Skin epidermis (tissue), 12 donors: ENCODE results near the gene SSBP1.
"Not testable (repeated sequence)": the region's sequence is repeated elsewhere in the genome, so short reads cannot be mapped to it uniquely, and the experiment has no call there.

Experiments
- H3K27ac ChIP-seq, 21 experiments: fragments of 200-600 bp; sonication (generic) in 11 of 21; one replicate each; pipeline ENCODE4 v1.5.0; 2020; ENCODE audit warnings: mild to moderate bottlenecking in 3 of 21, inconsistent platforms in 2 of 21, moderate library complexity in 2 of 21
- H3K4me3 ChIP-seq, 7 experiments: fragments of 200-600 bp; sonication (generic) in 2 of 7; one replicate each; pipeline ENCODE4 v1.5.0; 2020; ENCODE audit warnings: inconsistent platforms in 2 of 7, mild to moderate bottlenecking in 2 of 7, moderate library complexity in 1 of 7

The SSBP1 gene, protein sequence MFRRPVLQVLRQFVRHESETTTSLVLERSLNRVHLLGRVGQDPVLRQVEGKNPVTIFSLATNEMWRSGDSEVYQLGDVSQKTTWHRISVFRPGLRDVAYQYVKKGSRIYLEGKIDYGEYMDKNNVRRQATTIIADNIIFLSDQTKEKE

DNA sequence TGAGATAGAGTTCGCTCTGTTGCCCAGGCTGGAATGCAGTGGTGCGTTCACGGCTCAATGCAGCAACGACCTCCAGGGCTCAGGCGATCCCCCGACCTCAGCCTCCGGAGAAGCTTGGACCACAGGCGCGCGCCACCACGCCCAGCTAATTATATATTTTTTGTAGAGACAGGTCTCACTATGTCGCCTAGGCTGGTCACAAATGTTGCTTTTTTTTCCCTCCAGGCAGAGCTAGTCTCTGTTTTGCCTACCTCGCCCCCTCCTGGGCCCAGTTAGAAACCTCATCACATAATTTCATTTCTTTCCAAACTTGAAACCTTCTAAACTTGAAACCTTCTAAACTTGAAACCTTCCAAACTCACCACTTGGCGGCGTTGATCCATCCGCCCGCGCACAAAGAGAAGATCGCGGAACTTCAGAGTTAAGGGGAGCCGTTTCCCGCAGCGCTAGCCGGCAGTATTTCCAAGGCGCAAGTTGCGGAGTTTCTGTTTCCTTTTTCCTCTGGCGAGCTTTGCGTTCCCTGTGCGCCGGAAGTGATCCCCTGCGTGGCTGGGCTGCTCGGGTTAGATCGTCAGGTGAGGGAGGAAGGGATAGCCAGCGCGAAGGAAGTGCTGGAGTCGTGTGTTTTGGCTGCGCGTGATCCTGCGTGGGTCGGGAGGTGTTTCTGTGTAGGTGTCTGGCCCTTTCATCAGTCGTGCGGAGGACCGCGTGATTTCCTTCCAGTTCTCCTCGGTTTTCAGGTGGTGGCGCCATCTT lies at the start of gene SSBP1:
SSBP1 (plus strand) TSS at position 523 of the 756 bp plus-strand sequence. CDS start 809 bp downstream, outside the sequence.
- Histone ChIP-seq H3K4me3 (peak within 1 kb of the TSS; percentile 50 to 94 (median 77)), H3K27ac (peak within 1 kb of the TSS in 20 of 21 experiments; percentile 66 to 93 (median 85))

DNA sequence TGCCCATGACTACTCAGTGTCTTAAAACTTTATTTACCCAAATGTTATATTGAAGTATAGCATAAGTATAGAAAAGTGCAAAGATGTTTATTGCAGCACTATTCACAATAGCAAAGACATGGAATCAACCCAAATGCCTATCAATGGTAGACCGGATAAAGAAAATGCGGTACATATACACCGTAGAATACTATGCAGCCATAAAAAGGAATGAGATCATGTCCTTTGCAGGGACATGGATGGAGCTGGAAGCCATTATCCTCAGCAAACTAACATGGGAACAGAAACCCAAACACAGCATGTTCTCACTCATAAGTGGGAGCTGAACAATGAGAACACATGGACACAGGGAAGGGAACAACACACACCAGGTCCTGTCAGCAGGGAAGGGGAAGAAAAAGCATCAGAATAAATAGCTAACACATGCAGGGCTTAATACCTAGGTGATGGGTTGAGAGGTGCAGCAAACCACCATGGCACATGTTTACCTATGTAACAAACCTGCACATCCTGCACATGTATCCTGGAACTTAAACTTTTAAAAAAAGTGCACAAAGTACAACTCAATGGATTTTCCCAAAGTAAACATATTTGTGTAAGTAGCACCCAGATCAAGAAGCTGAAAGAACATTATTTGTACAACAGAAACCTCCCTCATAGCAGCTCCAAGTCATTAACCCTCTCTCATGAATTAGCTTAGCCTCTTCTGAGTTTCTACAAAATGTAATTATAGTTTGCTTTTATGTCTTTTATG lies 48.9 kb upstream of the SSBP1 start:
- not testable (repeated sequence) for H3K27ac ChIP-seq, H3K4me3 ChIP-seq

DNA sequence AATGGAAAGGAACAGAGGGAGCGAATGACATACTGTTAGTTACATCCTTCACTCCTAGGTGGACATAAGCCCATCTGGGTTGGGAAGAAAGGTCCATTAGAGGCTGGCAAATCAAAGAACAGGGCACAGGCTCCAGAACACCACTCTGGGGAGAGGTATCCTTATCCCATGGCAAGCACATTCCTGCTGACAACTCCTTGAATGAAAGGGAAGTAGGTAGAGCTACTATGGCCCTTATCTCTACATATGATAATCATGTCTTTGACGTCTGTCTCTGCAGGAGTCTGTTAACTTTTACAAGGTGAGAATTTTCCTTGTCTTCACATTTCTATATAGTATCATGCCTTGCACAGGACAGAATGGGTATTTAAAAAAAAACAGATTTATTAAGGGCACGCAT lies 46.6 kb upstream of the SSBP1 start:
- no peak overlapping the region for H3K4me3 ChIP-seq
- no peak overlapping the region for H3K27ac ChIP-seq

DNA sequence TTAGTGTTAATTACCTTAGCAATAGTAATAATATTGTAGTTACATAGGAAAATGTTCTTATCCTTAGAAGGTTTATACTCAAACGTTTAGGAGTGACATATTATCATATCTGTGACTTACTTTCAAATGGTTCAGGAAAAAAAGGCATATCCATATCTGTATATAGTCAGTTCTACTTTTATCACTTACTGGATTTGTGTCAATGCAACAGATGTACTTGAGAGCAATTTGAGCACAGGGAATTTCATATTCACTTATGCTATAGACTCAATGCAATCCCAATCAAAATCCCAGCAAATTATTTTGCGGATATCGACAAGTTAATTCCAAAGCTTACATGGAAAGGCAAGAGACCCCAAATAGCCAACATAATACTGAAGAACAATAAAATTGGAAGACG lies 46.2 kb upstream of the SSBP1 start:
- Histone ChIP-seq H3K27ac (no peak overlapping the region), H3K4me3 (no peak overlapping the region)

DNA sequence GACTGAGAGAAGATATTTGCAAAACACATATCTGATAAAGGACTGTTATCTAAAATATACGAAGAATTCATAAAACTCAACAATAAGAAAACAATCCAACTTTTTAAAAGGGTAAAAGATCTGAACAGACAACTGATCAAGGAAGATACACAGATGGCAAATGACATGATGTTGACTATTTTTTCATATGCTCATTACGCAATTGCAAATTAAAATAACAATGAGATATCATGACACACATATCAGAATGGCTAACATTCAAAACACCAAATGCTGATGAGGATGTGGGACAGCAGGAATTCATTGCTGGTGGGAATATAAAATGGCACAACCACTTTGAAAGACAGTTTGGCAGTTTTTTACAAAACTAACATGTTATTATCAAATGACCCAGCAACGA lies 45.1 kb upstream of the SSBP1 start:
- no peak overlapping the region for H3K27ac ChIP-seq
- H3K4me3 ChIP-seq, result no peak overlapping the region

DNA sequence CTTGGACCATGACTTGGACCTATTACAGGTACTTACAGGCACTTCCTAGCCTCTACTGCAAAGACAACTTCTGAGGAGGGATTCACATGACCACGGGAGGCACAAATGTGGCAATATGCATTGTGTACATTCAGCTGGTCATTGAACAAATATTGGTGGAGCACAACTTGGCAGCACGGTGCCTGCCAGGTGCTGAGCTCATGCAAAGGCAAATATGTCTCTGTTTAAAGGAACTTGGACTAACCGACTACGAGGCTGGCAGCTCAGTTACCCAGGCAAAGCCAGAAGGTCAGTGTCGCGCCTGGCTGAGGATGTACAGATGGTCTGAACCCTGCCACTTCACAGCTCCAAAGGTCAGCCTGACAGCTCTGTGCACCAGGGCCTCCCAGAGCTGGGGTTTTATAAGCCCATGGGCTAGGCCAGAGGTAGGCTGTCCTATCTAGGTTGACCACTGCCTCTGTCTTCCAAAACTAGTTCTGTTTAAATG lies 42.3 kb upstream of the SSBP1 start:
- H3K4me3 ChIP-seq, result no peak overlapping the region
- no peak overlapping the region for H3K27ac ChIP-seq

DNA sequence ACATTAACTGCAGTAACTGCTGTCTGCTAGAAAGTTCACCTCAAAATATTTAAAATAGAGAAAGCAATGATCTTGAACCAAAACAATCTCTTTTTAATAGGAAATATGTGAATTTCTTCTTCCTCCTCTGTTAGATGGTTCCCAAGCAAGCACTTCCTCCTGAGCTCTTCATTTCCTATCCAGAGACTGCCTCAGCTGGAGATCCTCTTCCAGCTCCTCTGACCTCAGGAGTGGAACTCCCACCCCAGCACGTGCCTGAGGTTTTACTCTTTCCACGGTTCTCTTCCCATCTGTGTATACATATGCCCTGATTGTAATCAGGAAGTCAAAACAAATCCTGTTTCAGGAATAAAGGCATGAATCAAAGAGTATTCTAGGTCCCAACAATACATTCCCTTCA lies 41.8 kb upstream of the SSBP1 start:
- no peak overlapping the region for H3K27ac ChIP-seq

DNA sequence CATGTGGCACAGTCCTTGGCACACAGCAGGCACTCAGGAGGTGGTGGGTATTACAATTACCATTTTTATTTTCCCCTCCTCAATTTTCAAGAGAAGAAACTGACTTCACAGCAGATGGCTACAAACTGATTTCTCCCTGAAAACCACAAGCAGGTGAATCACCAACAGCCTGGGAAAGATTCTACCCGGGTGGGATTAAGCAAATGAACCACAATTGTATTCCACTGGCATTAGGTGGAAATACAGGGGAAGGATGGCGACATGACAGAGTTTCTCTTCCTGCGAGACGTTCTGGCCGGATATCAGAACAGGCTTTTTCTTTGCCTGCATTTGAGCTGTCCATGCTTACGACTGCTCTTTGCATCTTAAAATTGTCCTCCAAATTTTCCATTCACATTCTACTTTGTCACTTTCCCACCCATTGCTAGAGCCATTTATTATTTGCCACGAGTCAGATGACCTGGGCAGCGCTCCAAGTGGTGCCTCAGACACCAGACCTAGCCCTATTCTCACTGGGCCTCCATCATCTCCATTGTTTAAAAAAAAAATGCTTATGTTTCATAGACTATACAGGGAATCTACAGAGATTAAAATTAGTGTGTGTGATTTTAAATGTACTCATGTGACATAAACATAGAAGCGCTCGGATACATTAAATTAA lies 40.8 kb upstream of the SSBP1 start:
- Histone ChIP-seq H3K4me3 (no peak overlapping the region), H3K27ac (no peak overlapping the region)

More for the DNA sequence above, 41.8 kb upstream of the SSBP1 start:
- no peak overlapping the region for H3K4me3 ChIP-seq

DNA sequence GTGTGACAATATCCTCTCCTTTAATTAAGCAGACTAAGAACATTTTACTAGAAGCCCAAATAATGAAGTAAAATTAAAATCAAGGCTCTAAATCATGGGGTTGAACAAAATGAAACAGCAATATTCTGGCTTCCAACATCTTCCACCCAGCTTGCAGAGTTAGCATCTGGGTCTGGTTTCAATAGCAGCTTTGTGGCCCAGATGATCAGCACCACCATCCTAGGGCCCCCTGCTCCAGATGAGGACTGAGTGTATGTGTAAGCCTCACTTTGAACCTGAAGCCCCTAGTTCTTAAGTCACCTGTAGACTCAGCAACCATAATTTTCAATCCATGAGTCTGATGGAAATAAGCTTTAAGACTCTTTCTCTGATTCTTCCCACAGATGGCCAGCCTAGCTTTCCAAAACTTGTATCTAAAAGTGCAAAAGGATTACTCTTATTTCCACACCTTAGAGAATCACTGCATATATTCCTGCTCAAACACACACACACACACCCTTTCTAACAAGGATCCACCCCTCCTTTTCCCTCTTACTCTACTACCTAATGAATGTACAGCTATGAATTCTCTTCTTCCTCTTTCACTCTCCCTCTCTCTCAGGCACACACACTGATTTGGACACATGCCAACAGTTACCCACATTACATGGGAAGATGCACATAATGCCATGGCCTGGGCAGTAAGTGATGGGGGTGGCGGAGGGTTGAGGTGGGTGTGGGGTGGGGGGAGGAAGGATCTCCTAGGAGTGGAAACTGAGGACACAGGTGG lies 39.7 kb upstream of the SSBP1 start:
- Histone ChIP-seq H3K4me3 (no peak overlapping the region), H3K27ac (no peak overlapping the region)

DNA sequence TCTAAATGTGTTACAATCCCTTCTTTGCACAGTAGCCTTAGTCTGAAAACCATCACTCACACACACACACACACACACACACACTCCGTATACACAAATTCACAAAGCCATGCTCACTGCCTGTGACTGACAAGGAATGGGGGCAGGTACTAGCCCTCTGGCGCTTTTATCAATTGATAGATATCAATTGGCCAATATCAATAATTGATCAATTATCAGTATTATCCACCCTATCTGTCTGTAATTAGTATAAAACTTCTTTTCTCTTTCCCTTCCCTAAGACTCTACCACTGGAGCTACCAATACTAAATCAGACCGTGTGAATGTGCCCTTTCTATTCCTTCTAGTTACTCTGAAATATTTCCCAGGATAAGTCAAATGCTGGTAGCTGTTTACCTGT lies 38.3 kb upstream of the SSBP1 start:
- no peak overlapping the region for H3K27ac ChIP-seq
- no peak overlapping the region for H3K4me3 ChIP-seq

DNA sequence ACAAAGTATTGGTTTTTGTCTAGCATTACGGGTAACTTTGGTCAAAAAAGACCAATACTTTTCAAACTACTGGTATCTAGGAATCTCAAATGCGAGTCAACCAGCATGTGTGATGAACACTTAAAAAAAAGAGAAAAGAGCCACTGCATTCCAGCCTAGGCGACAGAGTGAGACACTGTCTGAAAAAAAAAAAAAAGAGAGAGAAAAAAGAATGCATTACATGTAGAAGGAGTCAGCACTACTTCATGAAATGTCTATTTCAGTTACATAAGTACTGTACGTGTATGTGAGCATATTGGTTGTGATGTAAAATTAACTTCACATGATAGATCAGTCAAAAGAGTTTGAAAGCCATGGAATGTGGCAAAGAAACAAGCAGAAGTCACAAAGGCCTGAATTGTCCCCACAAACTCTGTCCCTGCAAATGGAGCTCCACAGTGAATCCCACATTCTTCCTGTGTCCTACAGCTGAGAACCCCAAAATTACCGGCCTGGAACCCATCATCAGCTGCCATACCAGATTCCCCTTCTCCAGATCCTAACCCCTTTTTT lies 37.8 kb upstream of the SSBP1 start:
- peak overlapping the region in 3 of 7 experiments; percentile 69 to 96 (median 85) for H3K4me3 ChIP-seq
- H3K27ac ChIP-seq, result peak overlapping the region in 8 of 21 experiments; percentile 72 to 90 (median 86)

DNA sequence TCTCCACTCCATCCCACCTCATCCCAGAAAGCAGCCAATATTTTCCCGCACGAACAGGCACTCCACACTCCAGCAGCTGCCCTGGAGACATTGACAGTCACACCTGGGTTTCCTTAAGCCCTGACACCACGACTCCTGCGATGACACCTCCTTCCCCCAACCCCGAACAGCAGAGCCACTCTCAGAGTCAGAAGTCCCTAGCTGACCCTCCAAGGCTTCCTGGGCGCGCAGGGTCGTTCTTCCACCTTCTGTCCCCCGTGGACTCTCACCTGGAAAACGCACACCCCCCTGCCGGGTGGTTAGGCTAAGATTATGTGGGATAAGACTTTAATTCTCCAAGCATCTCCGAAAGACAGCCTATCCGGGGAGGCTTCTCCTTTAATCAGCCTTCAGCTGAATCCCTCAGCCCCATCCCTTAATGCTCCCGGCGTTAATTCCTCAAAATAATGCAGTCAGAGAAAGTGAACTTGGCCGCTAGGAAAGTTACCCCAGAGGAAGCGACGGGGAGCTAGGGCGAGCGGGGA lies 37.2 kb upstream of the SSBP1 start:
- peak overlapping the region; percentile 46 to 96 (median 81) for H3K4me3 ChIP-seq
- H3K27ac ChIP-seq, result peak overlapping the region in 17 of 21 experiments; percentile 65 to 90 (median 84)

DNA sequence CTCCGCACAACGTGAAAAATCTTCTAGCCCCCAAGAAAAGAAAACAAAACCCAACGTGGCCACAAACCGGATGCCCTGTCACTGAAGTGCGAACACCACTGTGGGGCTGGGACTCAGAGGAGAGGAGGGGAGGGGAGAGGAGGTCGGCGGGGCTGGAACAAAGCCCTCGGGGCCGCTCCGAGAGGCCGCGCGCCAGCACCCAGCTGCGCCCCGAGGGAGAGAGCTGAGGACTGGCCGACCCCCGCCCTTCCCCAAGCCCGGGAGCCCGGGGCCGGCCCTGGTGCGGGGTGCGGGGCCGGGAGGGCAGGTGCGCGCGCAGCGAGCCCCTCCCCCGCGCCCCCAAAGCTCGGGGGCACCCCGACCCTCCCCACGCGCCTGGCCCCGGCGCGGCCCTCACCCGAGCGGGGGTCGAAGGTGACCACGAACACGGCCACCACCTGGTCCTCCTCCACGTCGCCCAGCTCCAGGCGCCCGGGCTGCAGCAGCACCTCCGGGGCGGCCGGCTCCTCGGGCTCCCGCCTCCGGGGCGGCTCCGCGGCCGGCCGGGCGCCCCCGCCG lies 36.6 kb upstream of the SSBP1 start:
- H3K4me3 ChIP-seq, result peak overlapping the region; percentile 46 to 96 (median 81)
- peak overlapping the region; percentile 54 to 90 (median 79) for H3K27ac ChIP-seq

DNA sequence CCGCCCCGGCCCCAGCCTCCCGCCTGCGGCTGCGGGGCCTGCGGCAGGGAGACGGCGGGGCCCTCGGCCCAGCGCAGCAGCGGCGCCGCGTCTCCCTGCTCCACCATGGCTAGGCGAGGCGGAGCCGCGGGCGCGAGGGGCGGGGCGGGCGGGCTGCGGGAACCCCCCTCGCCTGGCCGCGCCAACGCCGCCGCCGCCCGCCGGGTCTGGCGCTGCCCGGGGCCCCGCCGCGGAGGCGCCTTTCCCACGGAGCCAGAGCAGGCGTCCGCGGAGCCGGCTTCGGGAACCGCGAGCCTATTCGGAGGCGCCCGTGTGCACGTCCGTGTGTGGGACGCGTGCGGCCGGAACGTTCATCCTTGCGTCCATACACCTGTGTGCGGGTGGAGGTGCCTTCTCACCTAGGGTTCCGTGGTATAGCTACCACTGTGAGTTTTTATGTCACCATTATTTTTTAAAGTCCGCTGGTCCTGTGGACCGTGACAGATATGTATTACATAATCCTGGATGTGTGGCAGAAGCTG lies 36.1 kb upstream of the SSBP1 start, which contains the start of gene DENND11:
DENND11 (minus strand) TSS at position 120 of the 521 bp plus-strand sequence; CDS start at position 107, 13 bp downstream.
- Histone ChIP-seq H3K27ac (peak within 1 kb of the TSS; percentile 54 to 90 (median 79)), H3K4me3 (peak within 1 kb of the TSS; percentile 47 to 96 (median 81))

DNA sequence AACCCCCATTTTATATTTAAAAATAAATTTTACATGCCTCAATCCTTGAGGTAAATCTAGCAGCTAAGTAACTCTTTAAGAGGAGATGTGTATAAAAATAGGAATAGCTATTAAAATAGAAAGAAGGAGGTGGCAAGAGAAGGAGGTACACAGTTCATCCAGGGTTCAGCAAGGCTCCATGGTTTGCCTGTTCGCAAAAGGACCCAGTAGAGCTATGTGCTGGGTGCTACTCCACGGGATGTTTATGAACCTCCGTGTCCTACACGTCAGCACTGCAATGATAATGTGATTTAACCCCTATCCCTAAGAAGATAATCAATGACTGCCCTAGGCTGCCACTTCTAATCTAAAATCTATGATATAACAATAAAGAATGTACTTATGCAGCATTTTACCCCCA lies 35.3 kb upstream of the SSBP1 start:
- Histone ChIP-seq H3K4me3 (peak overlapping the region in 1 of 7 experiments; percentile 91), H3K27ac (no peak overlapping the region)

DNA sequence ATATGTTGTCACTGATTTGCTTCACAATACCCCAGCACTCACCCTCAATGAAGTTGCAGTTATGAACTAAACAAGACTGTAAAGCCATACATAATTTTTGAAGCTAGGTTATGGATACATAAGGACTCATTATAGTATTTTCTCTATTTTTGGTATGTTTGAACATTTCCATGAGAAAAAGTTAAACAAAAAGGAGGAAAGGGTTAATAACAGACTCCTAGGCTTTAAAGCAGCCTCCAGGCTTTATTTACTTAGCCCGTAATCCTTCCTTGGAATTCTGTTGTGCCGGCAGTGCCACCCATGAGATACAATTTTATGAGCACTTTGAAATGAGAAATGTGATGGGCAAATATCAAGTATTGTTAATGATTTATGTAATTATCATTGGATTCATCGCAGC lies 34.0 kb upstream of the SSBP1 start:
- no peak overlapping the region for H3K4me3 ChIP-seq
- H3K27ac ChIP-seq, result no peak overlapping the region

DNA sequence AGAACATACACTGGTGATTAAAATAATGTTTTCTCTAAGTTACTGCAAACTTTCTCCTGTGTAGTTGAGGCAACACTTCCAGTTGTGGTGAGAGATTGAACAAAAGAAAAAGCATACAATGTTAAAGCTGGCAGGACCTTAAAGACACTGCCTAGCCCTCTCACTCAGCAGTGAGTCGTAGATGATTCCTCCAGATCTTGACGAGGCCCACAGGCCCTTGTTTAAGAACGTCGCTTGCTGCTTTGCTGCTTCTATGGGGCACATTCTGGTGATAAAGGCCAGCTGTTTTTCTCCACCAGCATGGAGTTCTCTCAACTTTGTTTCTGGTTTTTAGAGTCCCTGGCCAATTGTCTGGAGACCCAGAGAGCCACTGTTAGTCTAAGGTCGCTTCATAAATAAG lies 33.4 kb upstream of the SSBP1 start:
- no peak overlapping the region for H3K4me3 ChIP-seq
- H3K27ac ChIP-seq, result no peak overlapping the region
